ENCODE measurements around the gene R3HDM2.

Gene R3HDM2

GRCh38 chr12:57222286-57223190, 208.3 kb downstream of the R3HDM2 start:
- FAIRE-seq (no peak), DNase-seq (ENCODE audit: insufficient read length, low spot score) (no peak)

- FAIRE-seq, result no peak
- DNase-seq (ENCODE audit: insufficient read length, low spot score), result no peak
These were observed 209.5 kb downstream of the R3HDM2 start for GRCh38 chr12:57221169-57221917.

GRCh38 chr12:57220770-57221168, 210.1 kb downstream of the R3HDM2 start:
- FAIRE-seq, result no peak

GRCh38 chr12:57219993-57220754, 210.7 kb downstream of the R3HDM2 start:
- FAIRE-seq, result no peak
- DNase-seq (ENCODE audit: insufficient read length, low spot score), result no peak

More at GRCh38 chr12:57220770-57221168, 210.1 kb downstream of the R3HDM2 start:
- DNase-seq (ENCODE audit: insufficient read length, low spot score), result no peak

GRCh38 chr12:57219205-57219992, 211.4 kb downstream of the R3HDM2 start:
- FAIRE-seq, result no peak
- no peak for DNase-seq (ENCODE audit: insufficient read length, low spot score)

GRCh38 chr12:57218030-57218853, 212.6 kb downstream of the R3HDM2 start:
- no peak for FAIRE-seq
- DNase-seq (ENCODE audit: insufficient read length, low spot score), result no peak

- FAIRE-seq (peak; percentile 33), DNase-seq (ENCODE audit: insufficient read length, low spot score) (no peak)
These were observed 213.6 kb downstream of the R3HDM2 start for GRCh38 chr12:57216921-57217879.

- DNase-seq (ENCODE audit: insufficient read length, low spot score) (peak; percentile 53), FAIRE-seq (no peak)
These were observed 214.6 kb downstream of the R3HDM2 start, which contains the start of gene NXPH4 for GRCh38 chr12:57216014-57216911. NXPH4 (plus strand) TSS chr12:57216794; CDS start chr12:57216970, 176 bp downstream.

- no peak for DNase-seq (ENCODE audit: insufficient read length, low spot score)
- FAIRE-seq, result no peak
These were observed 215.2 kb downstream of the R3HDM2 start for GRCh38 chr12:57215668-57216013.

GRCh38 chr12:57215065-57215464, 215.8 kb downstream of the R3HDM2 start:
- DNase-seq (ENCODE audit: insufficient read length, low spot score) (no peak), FAIRE-seq (no peak)

GRCh38 chr12:57214398-57214781, 216.5 kb downstream of the R3HDM2 start:
- FAIRE-seq, result no peak
- peak; percentile 79 for DNase-seq (ENCODE audit: insufficient read length, low spot score)

- peak; percentile 49 for FAIRE-seq
These were observed 217.0 kb downstream of the R3HDM2 start for GRCh38 chr12:57213763-57214397.

GRCh38 chr12:57213058-57213715, 217.7 kb downstream of the R3HDM2 start:
- FAIRE-seq (peak; percentile 4), DNase-seq (ENCODE audit: insufficient read length, low spot score) (peak; percentile 93)

More at GRCh38 chr12:57213763-57214397, 217.0 kb downstream of the R3HDM2 start:
- no peak for DNase-seq (ENCODE audit: insufficient read length, low spot score)

- no peak for DNase-seq (ENCODE audit: insufficient read length, low spot score)
- FAIRE-seq, result no peak
These were observed 218.2 kb downstream of the R3HDM2 start for GRCh38 chr12:57212701-57213057.

- DNase-seq (ENCODE audit: insufficient read length, low spot score) (no peak), FAIRE-seq (no peak)
These were observed 218.8 kb downstream of the R3HDM2 start for GRCh38 chr12:57211791-57212700.

Data from HTR-8/SVneo (cell line).